Iris pigment epithelial cell (primary cell): ENCODE measurements around the gene KCTD4.
A peak's percentile ranks its signal among the peaks of the same experiment; 100 is the strongest.

Experiments used
- DNase-seq: peaks from one replicate; pipeline ENCODE4 v3.0.0-alpha.2; 2011; ENCODE audit warnings: low read depth

The KCTD4 gene

DNA sequence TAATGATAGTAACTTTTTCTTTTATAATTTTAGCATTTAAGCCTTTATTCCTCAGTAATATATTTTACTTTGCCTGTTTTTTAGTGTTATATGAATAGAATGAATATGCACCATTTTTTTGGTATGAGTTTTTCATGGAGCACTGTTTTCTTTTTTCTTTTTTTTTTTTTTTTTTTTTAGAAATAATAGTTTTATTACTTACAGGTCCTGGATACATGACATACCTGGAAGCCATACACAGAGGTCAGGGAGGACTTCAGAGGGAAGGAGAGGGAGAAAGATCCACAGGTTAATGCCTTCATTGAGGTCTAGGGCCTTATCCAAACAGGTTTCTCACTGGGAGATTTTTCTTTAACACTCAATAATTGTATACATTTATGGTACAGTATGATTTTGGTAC lies 26.4 kb downstream of the KCTD4 start:
- DNase-seq, result no peak

DNA sequence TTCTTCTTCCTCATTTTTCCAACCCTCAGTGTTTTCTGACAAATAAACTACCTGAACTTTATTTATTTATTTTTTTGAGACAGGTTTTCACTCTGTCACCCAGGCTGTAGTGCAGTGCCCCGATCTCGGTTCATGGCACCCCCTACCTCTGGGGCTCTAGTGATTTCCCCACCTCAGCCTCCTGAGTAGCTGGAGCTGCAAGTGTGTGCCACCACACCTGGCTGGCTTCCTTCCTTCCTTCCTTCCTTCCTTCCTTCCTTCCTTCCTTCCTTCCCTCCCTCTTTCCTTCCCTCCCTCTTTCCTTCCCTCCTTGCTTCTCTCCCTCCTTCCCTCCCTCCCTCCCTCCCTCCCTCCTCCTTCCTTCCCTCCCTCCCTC lies 32.3 kb downstream of the KCTD4 start:
- no peak for DNase-seq

DNA sequence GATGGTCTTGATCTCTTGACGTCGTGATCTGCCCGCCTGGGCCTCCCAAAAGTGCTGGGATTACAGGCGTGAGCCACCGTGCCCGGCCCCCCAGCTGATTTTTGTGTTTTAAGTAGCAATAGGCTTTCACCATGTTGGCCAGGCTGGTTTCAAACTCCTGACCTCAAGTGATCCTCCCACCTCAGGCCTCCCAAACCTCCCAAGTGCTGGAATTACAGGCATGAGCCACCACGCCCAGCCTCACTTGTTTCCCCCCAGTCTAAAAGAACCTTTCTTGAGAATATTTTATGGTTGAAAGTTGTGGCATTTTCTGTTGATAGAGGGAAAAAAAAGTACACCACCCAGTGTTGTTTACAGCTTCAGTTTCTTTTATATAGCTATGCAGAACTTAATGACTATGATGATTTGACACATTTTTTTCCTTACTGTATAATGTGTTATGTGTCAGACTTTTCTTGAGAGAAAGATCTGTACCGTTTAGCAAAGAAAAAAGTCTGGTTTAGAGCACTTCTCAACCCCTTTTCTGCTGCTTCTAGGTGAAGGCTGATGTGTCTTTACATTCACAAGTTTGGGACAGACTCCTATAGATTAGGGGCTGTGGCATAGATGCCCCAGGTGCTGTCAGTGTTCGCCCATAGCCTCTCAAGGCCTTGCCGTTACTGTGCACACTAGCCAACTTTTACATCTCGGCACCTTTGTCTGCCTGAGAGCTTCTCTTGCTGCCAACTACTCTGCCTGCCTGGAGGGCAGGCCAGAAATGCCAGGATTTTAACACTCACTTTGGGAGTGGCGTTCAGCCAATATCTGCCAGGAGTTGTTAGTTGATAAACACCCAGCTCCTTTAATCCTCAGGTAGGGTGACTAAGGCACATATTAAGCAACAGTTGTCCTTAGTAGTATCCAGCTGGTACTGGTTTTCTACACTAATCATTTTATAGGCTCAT lies 33.0 kb downstream of the KCTD4 start:
- DNase-seq, result peak; percentile 73

DNA sequence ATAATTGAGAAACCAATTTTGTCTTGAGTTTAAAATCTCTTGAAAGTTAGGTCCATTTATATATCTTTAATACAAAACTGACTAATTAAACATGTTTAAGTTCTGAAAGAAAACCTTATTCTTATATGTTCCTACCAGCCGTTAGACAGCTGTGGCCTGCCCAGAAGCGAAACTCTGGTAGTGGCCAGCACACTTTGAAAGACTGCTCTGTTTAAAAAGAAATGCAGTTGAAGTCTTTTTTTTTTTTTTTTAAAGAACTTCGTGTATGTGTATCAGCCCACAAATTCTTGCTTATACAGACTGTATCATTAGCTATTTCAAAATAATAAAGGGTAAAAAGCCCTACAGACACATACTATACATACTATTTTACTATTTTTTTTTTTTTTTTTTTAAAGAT lies 34.0 kb downstream of the KCTD4 start:
- no peak for DNase-seq

DNA sequence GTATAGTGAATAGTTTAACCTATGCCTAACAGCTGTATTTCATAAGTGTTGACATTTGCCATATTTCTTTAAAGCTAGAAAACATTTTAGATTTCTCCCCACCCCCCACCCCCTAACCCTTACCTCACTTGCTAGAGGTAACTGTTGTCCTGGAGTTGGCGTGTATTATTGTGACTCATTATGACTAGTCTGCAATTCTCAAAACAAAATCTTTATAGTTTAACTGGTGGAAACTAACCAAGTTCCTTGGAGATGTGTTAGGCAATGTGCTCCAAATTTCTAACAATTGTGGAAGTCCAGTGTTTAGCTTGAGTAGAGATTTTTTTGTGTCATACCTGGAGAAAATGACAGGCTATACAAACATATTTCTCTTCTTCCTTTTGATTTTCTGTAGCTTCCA lies 38.0 kb downstream of the KCTD4 start:
- DNase-seq, result peak; percentile 94

DNA sequence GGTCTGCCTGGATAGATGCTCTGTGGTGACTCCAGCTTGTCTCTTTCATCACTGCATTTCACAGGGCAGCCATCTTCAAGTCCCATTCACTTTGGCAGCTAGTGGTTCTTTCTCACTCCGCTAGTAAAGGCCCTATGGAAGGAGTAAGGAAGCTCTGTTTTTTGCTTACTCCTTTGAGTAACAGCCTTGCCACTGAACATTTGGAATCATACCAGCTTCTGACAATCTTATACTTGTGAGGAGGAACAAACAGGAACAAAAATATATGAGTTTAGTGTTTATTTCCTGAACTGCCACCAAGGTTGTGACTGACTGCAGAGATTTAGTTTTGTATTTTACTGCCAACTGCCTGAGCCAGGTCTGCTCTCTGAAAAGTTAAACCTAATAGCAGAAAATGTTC lies 38.7 kb downstream of the KCTD4 start:
- peak; percentile 54 for DNase-seq

DNA sequence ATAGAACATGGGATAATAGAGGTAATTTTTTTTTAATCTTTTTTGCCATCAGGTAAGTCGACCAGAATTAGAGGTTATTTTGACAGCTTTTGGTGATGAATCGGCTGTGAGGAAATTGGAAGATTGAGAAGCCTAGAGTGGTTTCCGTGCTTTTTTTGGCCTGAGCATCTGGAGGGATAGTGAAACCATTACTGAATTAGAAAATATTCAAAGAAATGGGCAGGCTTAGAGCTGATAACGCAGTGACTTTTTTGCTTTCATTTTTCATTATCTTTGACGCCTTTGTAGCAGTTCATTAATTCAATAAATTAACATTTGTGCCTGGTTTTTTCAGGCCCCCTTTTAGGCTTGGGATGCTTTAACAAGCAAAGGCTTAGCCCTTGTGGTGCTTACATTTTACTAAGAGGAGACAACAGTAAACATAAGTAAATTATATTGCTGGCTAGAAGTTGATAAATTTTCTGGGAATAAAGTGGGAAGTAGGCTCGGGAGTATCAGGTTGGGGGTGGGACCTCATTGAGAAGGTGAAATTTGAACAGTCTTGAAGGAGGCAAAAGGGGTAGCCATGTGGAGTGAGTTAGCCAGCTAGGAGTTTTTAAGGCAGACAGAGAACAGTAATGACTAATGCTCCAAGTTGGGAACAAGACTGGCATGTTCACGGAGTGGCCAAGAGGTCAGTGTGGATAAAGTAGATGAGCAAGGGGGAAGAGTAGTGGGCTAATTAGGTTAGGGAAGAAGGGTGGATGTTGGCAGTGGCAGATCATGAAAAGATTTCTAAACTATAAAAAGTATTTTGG lies 44.1 kb downstream of the KCTD4 start:
- peak; percentile 32 for DNase-seq

DNA sequence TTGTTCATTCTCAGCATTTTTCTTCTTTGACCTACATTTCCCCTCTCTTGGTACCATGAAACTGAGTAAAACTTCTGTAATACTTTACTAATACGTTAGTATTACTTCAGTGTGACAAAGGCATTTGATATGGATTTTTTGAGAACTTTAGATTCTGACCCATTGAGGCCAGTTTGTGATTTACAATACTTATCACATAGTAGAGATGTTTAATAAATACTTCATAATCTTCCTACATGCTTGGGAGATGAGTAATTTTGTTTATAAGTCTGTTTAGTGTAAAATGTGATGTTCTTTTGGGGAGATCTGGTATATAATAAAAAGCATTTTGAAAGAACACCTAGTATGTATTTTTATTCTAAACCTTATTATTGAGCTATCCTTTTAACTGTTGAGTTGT lies 50.9 kb downstream of the KCTD4 start:
- DNase-seq, result peak; percentile 38

DNA sequence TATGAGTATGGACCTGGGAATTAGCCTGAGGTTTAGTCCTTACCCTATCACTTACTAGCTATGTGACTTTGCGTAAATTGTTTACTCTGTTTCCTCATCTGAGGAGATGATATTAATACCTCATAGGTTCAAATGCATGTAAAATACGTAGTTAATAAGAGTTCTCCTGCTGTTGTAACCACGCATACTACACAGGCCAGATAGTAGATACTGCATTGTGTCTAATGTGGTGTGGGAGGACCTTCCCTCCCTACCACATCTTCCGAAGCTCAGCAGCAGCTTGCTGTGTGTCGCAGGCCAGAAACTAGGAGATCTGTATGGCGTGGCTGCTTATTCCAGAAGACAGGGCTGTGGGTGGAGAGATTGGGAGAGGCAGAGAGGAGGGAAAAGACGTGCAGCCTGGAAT lies 57.5 kb downstream of the KCTD4 start:
- peak; percentile 67 for DNase-seq
